Lung (tissue), 12 donors: Measurements from ENCODE around the gene VSTM5. TPM values are rescaled to one million over a fixed set of nuclear protein-coding genes. Genes with fewer than 3 reads are reported as not detected.
A peak's percentile ranks its signal among the peaks of the same experiment; 100 is the strongest.

Experiments
- ATAC-seq: fragments of 200-7000 bp; cut with Tn5 transposase; one replicate; pipeline ENCODE4 v1.9.1; 2020; ENCODE audit warnings: moderate number of reproducible peaks; ENCODE audit not compliant: insufficient read depth, low FRiP score
- DNase-seq, 3 donors: peaks; one replicate each; pipeline ENCODE4 v3.0.0-alpha.2; 2013 to 2017
- H3K27ac ChIP-seq, 2 donors: one replicate each; pipeline ENCODE4 v1.5.1; 2013; ENCODE audit warnings: mild to moderate bottlenecking in 2 of 2, moderate library complexity in 2 of 2, control low read depth in 1 of 2, inconsistent platforms in 1 of 2, low read depth in 1 of 2, low read length in 1 of 2
- H3K27me3 ChIP-seq, 3 donors: one replicate each; pipeline ENCODE4 v1.5.1; 2013; ENCODE audit warnings: low read length in 2 of 3; ENCODE audit not compliant: control insufficient read depth in 3 of 3, insufficient read depth in 3 of 3
- H3K36me3 ChIP-seq, 4 donors: one replicate each; pipeline ENCODE4 v1.5.1; 2013; ENCODE audit warnings: low read length in 4 of 4, mild to moderate bottlenecking in 1 of 4, moderate library complexity in 1 of 4; ENCODE audit not compliant: control insufficient read depth in 4 of 4, insufficient read depth in 4 of 4
- H3K4me1 ChIP-seq, 5 donors: one replicate each; pipeline ENCODE4 v1.5.1; 2013; ENCODE audit warnings: low read length in 5 of 5, mild to moderate bottlenecking in 2 of 5, moderate library complexity in 1 of 5; ENCODE audit not compliant: control insufficient read depth in 5 of 5, insufficient read depth in 5 of 5
- H3K4me3 ChIP-seq: one replicate; pipeline ENCODE4 v1.5.1; 2013; ENCODE audit warnings: mild to moderate bottlenecking, control low read depth, moderate library complexity
- H3K9ac ChIP-seq, 2 donors: one replicate each; pipeline ENCODE4 v1.5.1; 2013; ENCODE audit warnings: low read length in 2 of 2, control low read depth in 1 of 2; ENCODE audit not compliant: insufficient read depth in 1 of 2
- H3K9me3 ChIP-seq, 4 donors: one replicate each; pipeline ENCODE4 v1.5.1; 2013; ENCODE audit warnings: low read length in 3 of 4, mild to moderate bottlenecking in 1 of 4, moderate library complexity in 1 of 4; ENCODE audit not compliant: control insufficient read depth in 4 of 4, insufficient read depth in 3 of 4
- WGBS, 2 donors: extraction: QIAGEN DNeasy Blood & Tissue Kit; methylation state at CpG; one replicate each; pipeline ENCODE4 v1.1.7; 2013; 5-methylcytosine and 5-hydroxymethylcytosine counted together
- polyA plus RNA-seq, 2 donors: library from polyadenylated mRNA; stranded (reverse); fragments of 200-250 nt; gene quantifications; one replicate each; pipeline ENCODE4 v1.2.1, GENCODE V29; 2013
- total RNA-seq, 2 donors: library from RNA; depleted of rRNA in 1 of 2; stranded (reverse); fragments of >200 nt in 1 of 2; gene quantifications; one replicate each; pipeline ENCODE4 v1.2.1, GENCODE V29; 2014 to 2021
- TF ChIP-seq, protein P1 (sequence below): IDR thresholded peaks from 2 replicates; pipeline ENCODE4 v1.5.1; 2012; ENCODE audit warnings: mild to moderate bottlenecking; ENCODE audit errors: control extremely low read depth, extremely low read depth
- donor health status: control.
- donor health status: control.
- donor health status: Bipolar disorder and iron deficiency.
- donor health status: healthy.
- donor health status: DM: yes; HTN: yes; CAD: no.

The VSTM5 gene
- total and polyA plus RNA-seq, 4 donors: 0.08 to 0.58 (median 0.25) TPM

DNA sequence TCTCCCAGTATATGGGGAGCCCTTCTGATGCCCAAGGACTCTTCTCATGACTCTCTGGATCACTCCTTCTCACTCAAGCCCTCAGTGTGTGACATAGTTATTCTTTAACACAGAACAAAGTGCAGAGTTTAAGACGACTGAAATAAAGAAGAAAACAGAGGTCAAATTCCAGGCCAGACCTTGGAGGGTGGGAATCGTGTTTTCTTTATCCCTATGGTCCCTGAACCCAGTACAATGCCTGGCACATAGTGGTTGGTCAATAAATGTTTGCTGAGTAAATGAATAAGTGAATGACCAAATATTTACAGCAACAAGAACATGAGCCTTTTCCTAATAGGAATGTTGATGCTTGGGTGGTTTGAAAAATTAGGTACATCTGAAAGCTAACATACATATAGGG is 28.8 kb downstream of the VSTM5 start:
- Histone ChIP-seq H3K4me1 (peaks cover 0 to 4% (median 0%) of the 10 kb centered on the region in 5 donors), H3K9ac (no peak overlapping the region), H3K27ac (no peak overlapping the region), H3K27me3 (no peaks in the 10 kb centered on the region), H3K4me3 (no peak overlapping the region), H3K9me3 (peaks cover 0 to 2% (median 0%) of the 10 kb centered on the region in 4 donors), H3K36me3 (peaks cover 0 to 3% (median under 1%) of the 10 kb centered on the region in 4 donors)
- DNase-seq (no peak), ATAC-seq (no peak)
- TF ChIP-seq, protein P1, sequence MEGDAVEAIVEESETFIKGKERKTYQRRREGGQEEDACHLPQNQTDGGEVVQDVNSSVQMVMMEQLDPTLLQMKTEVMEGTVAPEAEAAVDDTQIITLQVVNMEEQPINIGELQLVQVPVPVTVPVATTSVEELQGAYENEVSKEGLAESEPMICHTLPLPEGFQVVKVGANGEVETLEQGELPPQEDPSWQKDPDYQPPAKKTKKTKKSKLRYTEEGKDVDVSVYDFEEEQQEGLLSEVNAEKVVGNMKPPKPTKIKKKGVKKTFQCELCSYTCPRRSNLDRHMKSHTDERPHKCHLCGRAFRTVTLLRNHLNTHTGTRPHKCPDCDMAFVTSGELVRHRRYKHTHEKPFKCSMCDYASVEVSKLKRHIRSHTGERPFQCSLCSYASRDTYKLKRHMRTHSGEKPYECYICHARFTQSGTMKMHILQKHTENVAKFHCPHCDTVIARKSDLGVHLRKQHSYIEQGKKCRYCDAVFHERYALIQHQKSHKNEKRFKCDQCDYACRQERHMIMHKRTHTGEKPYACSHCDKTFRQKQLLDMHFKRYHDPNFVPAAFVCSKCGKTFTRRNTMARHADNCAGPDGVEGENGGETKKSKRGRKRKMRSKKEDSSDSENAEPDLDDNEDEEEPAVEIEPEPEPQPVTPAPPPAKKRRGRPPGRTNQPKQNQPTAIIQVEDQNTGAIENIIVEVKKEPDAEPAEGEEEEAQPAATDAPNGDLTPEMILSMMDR: no peak
- WGBS, 2 donors: 59 to 72% methylated on average over 2 of the region's 2 CpGs

DNA sequence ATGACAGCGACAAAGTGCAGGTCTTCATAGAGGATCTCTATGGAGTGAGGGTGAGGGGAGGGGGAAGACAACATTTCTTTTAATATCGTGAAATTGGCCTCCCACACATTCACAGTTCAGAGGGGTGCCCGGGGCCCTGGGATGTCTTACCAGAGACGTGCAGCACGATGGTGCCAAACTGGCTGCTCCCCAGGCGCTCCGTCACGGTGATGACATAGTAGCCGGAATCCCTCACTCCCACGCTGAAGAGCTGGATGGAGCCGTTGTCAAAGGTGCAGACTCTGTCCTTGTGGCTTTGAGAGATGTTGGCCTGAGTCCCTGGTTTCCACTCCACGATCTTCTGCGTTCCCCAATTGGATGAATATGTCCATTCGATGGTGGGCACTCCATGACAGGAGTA is 29.6 kb downstream of the VSTM5 start:
- 95 to 97% methylated on average over 14 of the region's 14 CpGs for WGBS, 2 donors
- TF ChIP-seq, protein P1: no peak
- H3K4me1 ChIP-seq: peaks cover 0 to 4% (median 0%) of the 10 kb centered on the region in 5 donors
- DNase-seq (no peak), ATAC-seq (no peak)
- no peak overlapping the region for H3K9ac ChIP-seq
- no peak overlapping the region for H3K4me3 ChIP-seq
- H3K9me3 ChIP-seq: peaks cover 0 to 2% (median 0%) of the 10 kb centered on the region in 4 donors
- no peaks in the 10 kb centered on the region for H3K27me3 ChIP-seq
- H3K27ac ChIP-seq: no peak overlapping the region
- H3K36me3 ChIP-seq: peaks cover 1 to 4% (median 3%) of the 10 kb centered on the region in 4 donors

DNA sequence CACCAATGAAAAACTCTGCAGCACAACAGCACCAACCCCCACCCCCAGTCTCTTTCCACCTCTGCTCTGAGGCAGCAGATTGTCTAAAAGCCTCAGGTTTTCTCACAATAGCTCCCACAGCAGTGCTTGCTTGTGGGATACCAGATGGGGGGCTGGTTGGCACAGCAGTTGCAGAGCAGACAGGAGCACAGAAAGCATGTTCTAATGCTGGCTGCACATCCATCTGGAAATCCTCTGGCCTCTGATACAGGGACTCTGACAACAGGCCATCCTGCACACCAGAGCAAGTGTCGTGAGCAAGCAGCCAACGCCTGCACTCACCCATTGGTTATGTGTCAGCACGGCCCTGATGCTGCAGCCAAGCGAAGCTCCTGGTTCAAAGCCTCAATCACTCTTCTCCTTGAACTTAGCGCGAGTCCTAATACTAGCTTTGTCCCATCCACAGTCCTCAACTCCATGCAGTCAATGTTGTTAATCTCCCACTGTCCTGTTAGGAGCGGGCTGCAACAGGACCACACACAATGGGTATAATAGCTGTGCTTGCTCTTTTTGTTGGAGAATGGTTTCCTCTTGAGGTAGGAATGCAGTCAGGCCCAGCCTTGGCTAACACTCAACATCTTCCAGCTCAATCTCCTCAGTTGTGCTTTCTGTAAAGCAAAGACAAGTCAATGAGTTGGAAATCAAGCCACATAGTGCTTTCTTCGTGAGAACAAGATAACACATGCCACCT is 30.3 kb downstream of the VSTM5 start:
- TF ChIP-seq, protein P1: no peak
- 88 to 94% methylated on average over 8 of the region's 8 CpGs for WGBS, 2 donors
- DNase-seq (peak in 1 of 3 donors; percentile 10), ATAC-seq (no peak)
- Histone ChIP-seq H3K4me3 (no peak overlapping the region), H3K27me3 (no peaks in the 10 kb centered on the region), H3K27ac (no peak overlapping the region), H3K9me3 (peaks cover 0 to 2% (median 0%) of the 10 kb centered on the region in 4 donors), H3K36me3 (peaks cover 7 to 9% (median 8%) of the 10 kb centered on the region in 4 donors), H3K9ac (no peak overlapping the region), H3K4me1 (peaks cover 0 to 4% (median 0%) of the 10 kb centered on the region in 5 donors)
